ENCODE results near the gene ADCY3. TPM values are rescaled to one million over a fixed set of nuclear protein-coding genes. Genes with fewer than 3 reads are reported as not detected.
A peak's percentile ranks its signal among the peaks of the same experiment; 100 is the strongest.

Gene ADCY3
- total RNA-seq, 1 donor from 2014 or later, result 26.7 TPM

DNA sequence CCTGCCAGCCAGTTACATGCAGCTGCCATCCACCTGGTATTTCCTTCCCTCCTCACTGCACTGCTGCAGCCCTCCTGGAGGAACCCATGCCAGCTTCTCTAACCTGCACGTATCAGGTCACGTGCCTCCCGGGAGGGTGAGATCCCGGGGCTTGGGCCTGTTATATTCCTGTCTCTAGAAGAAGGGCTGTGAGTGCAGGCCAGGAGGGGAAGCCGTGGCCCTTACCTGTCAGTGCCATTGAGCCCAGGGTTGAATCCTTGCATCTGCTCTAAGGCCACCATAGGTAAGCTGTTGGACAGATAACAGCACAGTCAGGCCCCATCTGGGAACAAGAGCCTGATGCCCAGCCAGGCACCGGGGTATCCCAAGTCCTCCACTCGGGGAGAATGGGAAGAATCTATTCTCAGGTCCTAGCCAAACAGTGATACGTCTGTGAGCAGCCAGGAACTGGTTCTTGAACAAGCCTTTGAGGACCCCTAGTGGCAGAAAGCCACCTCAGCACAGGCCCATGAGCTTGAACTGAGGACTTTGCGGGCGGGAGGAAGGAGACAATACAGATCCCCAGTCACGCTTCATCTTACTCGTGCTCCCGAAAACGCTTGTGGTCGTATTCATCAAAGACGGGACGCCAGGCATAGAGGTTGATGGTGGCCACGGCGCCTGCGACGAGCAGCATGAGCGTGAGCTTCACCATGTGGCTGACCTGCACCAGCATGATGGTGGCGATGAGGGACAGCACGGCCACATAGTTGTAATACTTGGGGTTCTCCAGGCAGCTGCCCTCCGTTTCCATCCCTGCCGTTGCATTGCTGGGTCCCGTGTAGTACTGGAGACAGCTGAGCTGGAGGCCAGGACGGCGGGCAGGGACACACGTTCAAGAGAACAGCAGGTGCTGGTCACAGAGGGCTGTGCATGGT lies 92.5 kb downstream of the ADCY3 start:
- intact Hi-C loops (cut with DNase I), result loop anchor here (1.0 to 5.0 kb wide), 2 partner anchors 35 to 417 kb away; partner anchors contain the start of genes CENPO and PTRHD1
- peak; percentile 89 for ATAC-seq
- DNase-seq (ENCODE audit: missing footprints), result no peak

- DNase-seq (ENCODE audit: missing footprints) (no peak), ATAC-seq (no peak)
- intact Hi-C loops (cut with DNase I), result loop anchor here (1.0 to 5.0 kb wide), 2 partner anchors 34 to 416 kb away; partner anchors contain the start of genes CENPO and PTRHD1
Observed at GRCh38 chr2:24826773-24827145, 93.3 kb downstream of the ADCY3 start.

DNA sequence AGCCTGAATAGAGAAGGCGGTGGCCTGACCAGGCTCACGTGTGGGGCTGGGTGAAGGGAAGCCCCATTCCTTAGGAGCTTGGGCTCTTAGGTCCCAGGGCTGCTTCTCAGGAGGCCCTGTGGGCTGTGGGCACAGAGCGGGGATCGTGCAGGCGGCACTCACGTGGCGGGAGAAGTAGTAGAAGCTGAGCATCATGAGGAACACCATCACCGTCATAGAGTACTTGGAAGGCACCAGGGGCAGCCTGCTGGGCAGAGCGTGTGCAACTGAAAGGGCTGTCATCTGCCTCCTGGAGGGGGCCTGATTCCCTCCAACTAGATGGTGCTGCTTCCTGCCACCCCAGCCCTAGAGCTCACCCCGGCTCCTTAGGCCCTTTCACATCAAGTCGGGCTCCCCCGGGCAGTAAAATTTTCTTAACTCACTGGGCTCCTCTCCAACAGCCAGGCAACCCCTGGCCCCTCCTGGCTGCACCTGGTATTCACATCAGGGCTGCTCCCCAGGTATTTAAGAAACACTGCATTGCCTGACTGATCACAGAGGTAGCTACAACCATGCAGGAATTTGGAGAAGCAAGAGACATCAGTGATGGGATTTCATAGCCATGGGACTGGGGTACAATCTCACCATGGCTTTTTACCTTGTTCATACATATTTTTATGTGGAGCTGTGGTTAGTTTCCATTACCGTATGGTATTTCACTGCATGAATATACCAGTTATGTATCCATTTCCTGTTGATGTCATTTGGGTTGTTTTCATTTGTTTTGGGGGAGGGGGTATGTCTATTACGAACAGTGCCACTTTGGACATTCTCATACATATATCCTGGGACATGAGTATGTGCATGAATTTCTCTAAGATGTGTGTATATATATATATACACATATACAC lies 93.9 kb downstream of the ADCY3 start:
- intact Hi-C loops (cut with DNase I), result loop anchor here (5.0 kb wide), 1 partner anchor 34 kb away; the partner anchor contains the start of genes CENPO and PTRHD1
- no peak for DNase-seq (ENCODE audit: missing footprints)
- ATAC-seq, result no peak

DNA sequence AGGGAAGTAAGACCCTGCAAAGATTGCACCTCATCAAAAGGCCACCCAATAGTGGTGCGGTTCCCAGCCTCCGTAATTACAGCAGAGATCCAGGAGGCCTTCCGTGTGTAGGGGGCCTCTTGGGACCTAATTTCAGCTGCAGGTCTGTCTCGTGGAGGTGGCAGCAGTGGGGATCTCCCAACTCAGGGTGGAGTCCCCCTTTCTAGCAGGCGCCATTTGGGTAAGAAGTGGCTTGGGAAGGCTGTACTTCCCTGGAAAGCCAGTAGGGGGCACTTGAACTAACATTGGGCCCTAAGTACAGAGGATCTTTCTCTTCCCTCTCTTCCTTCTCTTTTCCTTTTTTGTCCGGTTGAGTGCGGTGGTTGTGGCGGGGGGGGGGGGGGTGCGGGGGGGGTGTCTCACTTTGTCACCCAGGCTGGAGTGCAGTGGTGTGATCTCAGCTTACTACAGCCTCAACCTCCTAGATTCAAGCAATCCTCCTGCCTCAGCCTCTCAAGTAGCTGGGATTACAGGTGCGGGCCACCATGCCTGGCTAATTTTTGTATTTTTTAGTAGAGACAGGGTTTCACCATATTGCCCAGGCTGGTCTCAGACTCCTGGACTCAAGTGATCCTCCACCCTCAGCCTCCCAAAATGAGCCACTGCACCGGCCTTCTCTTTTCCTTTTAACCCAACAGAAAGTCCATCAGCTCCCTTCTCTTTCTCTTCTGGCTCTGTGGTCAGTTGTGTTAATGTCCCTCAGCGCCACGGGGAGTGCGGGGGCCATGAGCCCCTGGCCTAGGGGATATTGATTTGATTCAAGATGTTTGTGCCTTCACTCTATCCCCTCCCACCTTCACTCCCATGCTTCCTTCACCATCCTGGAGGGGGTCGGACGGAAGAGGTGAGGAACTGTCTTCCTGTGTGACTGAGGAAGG lies 94.8 kb downstream of the ADCY3 start:
- DNase-seq (ENCODE audit: missing footprints) (no peak), ATAC-seq (no peak)
- intact Hi-C loops (cut with DNase I), result loop anchor here (5.0 kb wide), 1 partner anchor 33 kb away; the partner anchor contains the start of genes CENPO and PTRHD1

- intact Hi-C loops (cut with DNase I), result no loop called here
- DNase-seq (ENCODE audit: missing footprints) (peak; percentile 60), ATAC-seq (no peak)
Observed at GRCh38 chr2:24824071-24824588, 95.9 kb downstream of the ADCY3 start.

- DNase-seq (ENCODE audit: missing footprints) (no peak), ATAC-seq (no peak)
- intact Hi-C loops (cut with DNase I), result no loop called here
Observed at GRCh38 chr2:24822049-24822706, 97.9 kb downstream of the ADCY3 start.

DNA sequence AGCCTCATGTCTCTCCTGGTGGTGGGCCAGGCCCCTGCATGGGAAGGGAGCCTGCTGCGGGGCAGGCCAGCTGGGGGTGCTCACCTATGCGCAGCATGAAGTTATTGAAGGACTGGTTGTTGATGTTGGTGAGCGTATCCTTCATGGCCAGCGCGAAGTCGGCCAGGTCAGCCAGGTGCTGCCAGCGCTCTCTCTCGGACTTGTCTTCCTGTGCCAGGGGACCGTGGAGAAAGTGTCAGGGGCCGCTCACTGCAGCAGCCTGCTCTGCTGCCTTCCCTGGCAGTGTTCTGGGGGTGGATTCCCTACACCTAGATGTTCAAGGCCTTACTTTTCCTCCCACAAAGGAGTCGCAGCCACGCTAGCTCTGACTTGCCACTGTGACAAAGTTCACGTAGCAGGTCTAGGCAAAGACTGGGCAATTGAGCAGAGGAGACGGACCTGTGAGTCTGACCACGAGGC lies 98.6 kb downstream of the ADCY3 start:
- DNase-seq (ENCODE audit: missing footprints), result no peak
- intact Hi-C loops (cut with DNase I), result no loop called here
- no peak for ATAC-seq

DNA sequence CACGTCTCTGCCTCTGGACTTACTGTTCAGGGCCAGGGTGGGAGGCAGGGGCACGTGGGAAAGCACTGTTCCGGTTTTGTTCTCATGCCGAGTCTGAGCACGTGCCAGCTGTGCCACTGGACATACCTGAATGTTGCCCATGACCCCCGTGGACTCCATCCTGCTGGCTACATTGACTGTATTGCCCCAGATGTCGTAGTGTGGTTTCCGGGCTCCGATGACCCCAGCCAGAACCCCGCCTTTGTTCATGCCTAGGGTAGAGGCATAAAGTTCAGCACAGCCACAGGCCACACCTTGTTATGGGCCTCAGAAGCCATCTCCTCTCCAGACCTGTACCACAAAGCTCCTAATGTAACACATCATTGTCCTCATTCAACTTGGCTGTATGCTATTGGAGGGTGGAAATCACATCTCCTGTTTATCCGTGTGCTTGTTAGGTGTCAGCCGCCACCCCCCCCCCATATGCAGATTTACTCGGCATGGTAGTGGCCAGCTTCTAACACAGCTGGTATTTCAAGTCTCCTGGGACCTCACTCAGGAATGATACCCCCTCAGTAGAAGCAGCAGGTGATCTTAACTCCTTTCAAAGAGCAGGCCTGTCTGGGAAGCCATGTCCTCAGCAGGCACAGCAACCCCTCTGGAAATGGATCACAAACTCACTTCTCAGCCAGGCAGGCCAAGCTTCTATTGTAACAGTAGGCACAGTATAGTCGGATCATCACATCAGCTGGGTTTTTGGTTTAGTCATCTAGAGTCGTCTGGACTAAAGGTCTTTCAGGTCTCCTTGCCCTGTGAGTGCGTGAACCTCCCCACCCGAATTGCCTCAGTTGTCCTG lies 99.2 kb downstream of the ADCY3 start:
- intact Hi-C loops (cut with DNase I), result no loop called here
- DNase-seq (ENCODE audit: missing footprints) (no peak), ATAC-seq (no peak)

- DNase-seq (ENCODE audit: missing footprints), result no peak
- ATAC-seq, result no peak
- intact Hi-C loops (cut with DNase I), result no loop called here
Observed at GRCh38 chr2:24820175-24820513, 99.9 kb downstream of the ADCY3 start.

DNA sequence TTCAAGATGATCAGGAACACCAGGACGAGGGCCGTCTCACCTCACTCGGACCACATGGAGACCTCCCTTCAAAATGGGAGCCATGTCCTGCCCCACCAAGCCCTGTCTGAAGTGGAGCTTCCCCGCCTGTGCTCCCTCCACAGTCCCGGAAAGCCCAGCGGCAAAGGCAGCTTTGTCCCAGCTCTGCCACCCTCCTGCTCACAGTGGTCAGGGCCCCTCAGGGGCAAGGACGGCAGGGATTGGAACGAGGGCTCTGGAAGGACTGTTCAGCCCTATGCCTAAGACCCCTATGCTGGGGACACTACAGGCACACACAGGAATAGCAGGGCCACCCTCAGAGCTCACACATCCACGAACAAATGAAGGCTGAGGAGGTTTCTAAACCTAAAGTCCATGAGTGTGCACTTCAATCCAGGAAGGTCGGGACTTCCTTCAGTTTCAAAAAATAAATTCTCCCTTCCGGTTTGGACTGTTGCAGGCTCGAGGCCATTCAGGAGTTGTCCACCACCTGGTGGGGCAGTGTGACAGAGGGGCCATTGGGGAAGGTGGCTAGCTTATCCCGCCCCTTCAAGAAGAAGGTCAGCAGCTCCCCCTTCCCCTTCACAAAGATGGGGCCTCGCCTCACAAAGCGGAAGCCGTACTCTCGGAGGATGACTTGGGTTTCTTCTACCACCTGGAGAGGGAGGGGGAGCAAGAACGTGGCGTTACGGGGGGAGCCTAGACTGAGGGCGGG lies 100.4 kb downstream of the ADCY3 start:
- DNase-seq (ENCODE audit: missing footprints) (no peak), ATAC-seq (no peak)
- intact Hi-C loops (cut with DNase I), result no loop called here

DNA sequence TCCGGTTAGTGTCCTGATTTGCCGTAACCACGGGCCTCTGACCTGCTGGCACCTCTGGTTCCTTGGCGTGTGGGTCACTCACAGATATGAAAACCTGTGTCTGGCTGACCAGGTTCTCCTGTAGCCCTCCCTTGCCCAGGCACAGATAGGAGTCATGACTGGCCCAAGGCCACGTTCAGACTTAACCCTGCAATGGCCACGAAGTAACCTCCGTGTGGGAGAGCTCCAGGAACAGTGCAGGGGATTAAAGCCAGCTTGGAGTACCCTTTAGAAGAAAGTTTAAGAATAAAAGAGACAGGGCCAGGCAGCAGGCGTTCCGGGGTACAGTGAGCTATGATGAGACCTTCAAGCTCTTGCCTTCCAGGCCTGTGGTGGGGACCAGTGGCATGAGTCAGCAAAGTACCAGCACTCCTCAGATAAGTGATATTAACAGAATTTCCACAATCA lies 101.3 kb downstream of the ADCY3 start:
- no peak for DNase-seq (ENCODE audit: missing footprints)
- ATAC-seq, result no peak
- intact Hi-C loops (cut with DNase I), result no loop called here

- no peak for ATAC-seq
- DNase-seq (ENCODE audit: missing footprints), result no peak
- intact Hi-C loops (cut with DNase I), result no loop called here
Observed at GRCh38 chr2:24816884-24817283, 103.2 kb downstream of the ADCY3 start.

DNA sequence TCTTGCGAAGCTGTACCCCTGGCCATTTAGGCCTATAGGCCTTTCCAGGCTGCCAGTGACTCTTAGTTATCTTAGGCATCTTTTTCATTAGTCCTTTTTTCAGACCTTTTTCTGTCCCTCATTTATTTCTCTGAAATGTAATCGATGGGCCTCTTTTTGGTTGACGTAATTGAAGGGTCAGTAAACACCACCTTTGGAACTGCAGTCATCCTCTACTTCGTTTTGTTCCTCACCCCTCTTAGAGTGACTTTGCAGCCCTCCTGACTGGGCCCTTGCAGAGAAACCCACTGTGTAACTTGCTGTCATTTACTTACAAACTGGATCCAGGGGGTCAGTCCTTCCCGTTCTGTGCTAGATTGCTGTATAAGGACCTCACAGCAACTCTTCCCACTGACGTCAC lies 103.6 kb downstream of the ADCY3 start:
- intact Hi-C loops (cut with DNase I), result no loop called here
- ATAC-seq, result no peak
- no peak for DNase-seq (ENCODE audit: missing footprints)

- ATAC-seq (no peak), DNase-seq (ENCODE audit: missing footprints) (no peak)
- intact Hi-C loops (cut with DNase I), result no loop called here
Observed at GRCh38 chr2:24815171-24815570, 104.9 kb downstream of the ADCY3 start.

- intact Hi-C loops (cut with DNase I), result no loop called here
- ATAC-seq (no peak), DNase-seq (ENCODE audit: missing footprints) (no peak)
Observed at GRCh38 chr2:24814516-24814915, 105.5 kb downstream of the ADCY3 start.

- ATAC-seq (no peak), DNase-seq (ENCODE audit: missing footprints) (no peak)
- intact Hi-C loops (cut with DNase I), result no loop called here
Observed at GRCh38 chr2:24813691-24814137, 106.3 kb downstream of the ADCY3 start.
